Ovary (tissue), 9 donors: ENCODE data around the gene KLHL17. TPM values are rescaled to one million over a fixed set of nuclear protein-coding genes. Genes with fewer than 3 reads are reported as not detected.

Experiments
- DNase-seq, 5 donors: peaks; one replicate each; pipeline ENCODE4 v3.0.0-alpha.2; 2019 to 2020
- H3K27ac ChIP-seq, 2 donors: fragments of 200-600 bp; one replicate each; pipeline versions ENCODE4 v1.5.1 to v1.8.0; 2019 to 2022
- H3K27me3 ChIP-seq: fragments of 200-600 bp; one replicate; pipeline ENCODE4 v1.8.0; 2022
- H3K36me3 ChIP-seq: fragments of 200-600 bp; sonication (generic); one replicate; pipeline ENCODE4 v1.5.1; 2019
- H3K4me1 ChIP-seq: one replicate; pipeline ENCODE4 v1.8.1; 2013; ENCODE audit warnings: mild to moderate bottlenecking, moderate library complexity; ENCODE audit not compliant: insufficient read depth
- H3K4me3 ChIP-seq: fragments of 200-600 bp; sonication (generic); one replicate; pipeline ENCODE4 v1.5.1; 2017
- H3K9me3 ChIP-seq, 2 donors: fragments of 200-600 bp in 1 of 2; sonication (generic) in 1 of 2; one replicate each; pipeline versions ENCODE4 v1.5.1 to v1.8.1; 2013 to 2019; ENCODE audit warnings: mild to moderate bottlenecking in 1 of 2, moderate library complexity in 1 of 2
- EP300 ChIP-seq: sonication (generic); formaldehyde crosslinking; IDR thresholded peaks from one replicate; pipeline ENCODE4 v1.6.1; 2017; ENCODE audit warnings: antibody characterized with exemption
- POLR2A ChIP-seq: fragments of 450-650 bp; IDR thresholded peaks from one replicate; pipeline ENCODE4 v1.6.1; 2017; ENCODE audit warnings: antibody characterized with exemption, mild to moderate bottlenecking, moderate library complexity
- WGBS, 3 donors: extraction: QIAGEN DNeasy Blood & Tissue Kit in 1 of 3; methylation state at CpG; one replicate each; pipeline versions ENCODE4 v1.1.5 to v1.1.7; 2013 to 2017; 5-methylcytosine and 5-hydroxymethylcytosine counted together
- intact Hi-C, 4 donors: fragments of 100-400 bp; cut with DNase I; formaldehyde crosslinking; loops; one replicate each; pipeline versions ENCODE4 v1.11.0 to v1.15.1; 2022 to 2023
- polyA plus RNA-seq, 2 donors: library from polyadenylated mRNA; stranded (reverse); fragments of 200-250 nt in 1 of 2; fragments of 350-450 nt in 1 of 2; fragmentation: Illumina TruSeq in 1 of 2; extraction: RNeasy Lipid Tissue Mini Kit (QIAGEN cat#74804) in 1 of 2; gene quantifications; one replicate each; pipeline ENCODE4 v1.2.3, GENCODE V29; 2013 to 2014
- total RNA-seq, 7 donors: library from RNA; depleted of rRNA in 2 of 7; stranded (reverse); fragments of >200 nt in 2 of 7; fragmentation: NEBNext Ultra II Directional in 3 of 7; extraction: Animal tissue kit (Norgen Biotek cat#: 25700) in 3 of 7; gene quantifications; one replicate each; pipeline versions ENCODE4 v1.1.0 to v1.2.4, GENCODE V29; 2016 to 2023
- TF ChIP-seq, protein P1 (sequence below), 3 donors: fragments of 450-650 bp in 2 of 3; fragments of 200-600 bp in 1 of 3; IDR thresholded peaks; one replicate each; pipeline versions ENCODE4 v1.5.1 to v1.8.0; 2016 to 2022; ENCODE audit warnings: antibody characterized with exemption in 3 of 3, mild to moderate bottlenecking in 1 of 3
- donor health status: DM: no; HTN: no; CAD: no; lungs with moderate emphysema.
- donor health status: DM: no; HTN: no; CAD: no.
- donor health status: Bipolar disorder and iron deficiency.
- donor health status: DM: yes; HTN: yes; CAD: no.
- donor health status: DM: no; HTN: no; CAD: no.
- donor health status: DM: yes; HTN: yes; CAD: no.

The KLHL17 gene
- total and polyA plus RNA-seq, 9 donors = 0.13 to 6.7 (median 2.1) TPM

GRCh38 chr1:998995-999724 is 38.8 kb downstream of the KLHL17 start:
- TF ChIP-seq EP300 (no peak), POLR2A (no peak)
- TF ChIP-seq, protein P1, sequence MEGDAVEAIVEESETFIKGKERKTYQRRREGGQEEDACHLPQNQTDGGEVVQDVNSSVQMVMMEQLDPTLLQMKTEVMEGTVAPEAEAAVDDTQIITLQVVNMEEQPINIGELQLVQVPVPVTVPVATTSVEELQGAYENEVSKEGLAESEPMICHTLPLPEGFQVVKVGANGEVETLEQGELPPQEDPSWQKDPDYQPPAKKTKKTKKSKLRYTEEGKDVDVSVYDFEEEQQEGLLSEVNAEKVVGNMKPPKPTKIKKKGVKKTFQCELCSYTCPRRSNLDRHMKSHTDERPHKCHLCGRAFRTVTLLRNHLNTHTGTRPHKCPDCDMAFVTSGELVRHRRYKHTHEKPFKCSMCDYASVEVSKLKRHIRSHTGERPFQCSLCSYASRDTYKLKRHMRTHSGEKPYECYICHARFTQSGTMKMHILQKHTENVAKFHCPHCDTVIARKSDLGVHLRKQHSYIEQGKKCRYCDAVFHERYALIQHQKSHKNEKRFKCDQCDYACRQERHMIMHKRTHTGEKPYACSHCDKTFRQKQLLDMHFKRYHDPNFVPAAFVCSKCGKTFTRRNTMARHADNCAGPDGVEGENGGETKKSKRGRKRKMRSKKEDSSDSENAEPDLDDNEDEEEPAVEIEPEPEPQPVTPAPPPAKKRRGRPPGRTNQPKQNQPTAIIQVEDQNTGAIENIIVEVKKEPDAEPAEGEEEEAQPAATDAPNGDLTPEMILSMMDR (IDR thresholded peaks at IDR 0.05) = no peak
- peak overlapping the region; percentile 64 for H3K4me3 ChIP-seq
- H3K36me3 ChIP-seq = no peaks in the 10 kb centered on the region
- peaks cover 11% of the 10 kb centered on the region for H3K27me3 ChIP-seq
- peaks cover 9% of the 10 kb centered on the region for H3K4me1 ChIP-seq
- DNase-seq = peak in 2 of 5 donors; percentile 26 to 46
- intact Hi-C loops = no loop called here
- WGBS, 3 donors = 0% methylated on average over 37 to 86 of the region's 86 CpGs
- no peaks in the 10 kb centered on the region for H3K9me3 ChIP-seq
- peak overlapping the region; percentile 23 to 52 for H3K27ac ChIP-seq

GRCh38 chr1:999725-1000356 is 39.5 kb downstream of the KLHL17 start, which contains the start of gene HES4:
Gene HES4, minus strand, starts transcription at chr1:1000097. Its CDS starts 124 bp downstream, at chr1:999973.
- DNase-seq = peak; percentile 42 to 82 (median 73)
- H3K27me3 ChIP-seq = peaks cover 11% of the 10 kb centered on the region
- intact Hi-C loops = no loop called here
- peaks cover 9% of the 10 kb centered on the region for H3K4me1 ChIP-seq
- H3K27ac ChIP-seq = peak within 1 kb of the TSS; percentile 52 to 53
- 0 to 1% methylated on average over 56 to 95 of the region's 95 CpGs; no CpG with 5 or more reads in 1 of the 3 donors for WGBS, 3 donors
- no peaks in the 10 kb centered on the region for H3K9me3 ChIP-seq
- TF ChIP-seq EP300 = no peak
- TF ChIP-seq POLR2A = peak; percentile 58
- TF ChIP-seq, protein P1 (IDR thresholded peaks at IDR 0.05) = no peak
- no peaks in the 10 kb centered on the region for H3K36me3 ChIP-seq
- H3K4me3 ChIP-seq = peak within 1 kb of the TSS; percentile 64

DNA sequence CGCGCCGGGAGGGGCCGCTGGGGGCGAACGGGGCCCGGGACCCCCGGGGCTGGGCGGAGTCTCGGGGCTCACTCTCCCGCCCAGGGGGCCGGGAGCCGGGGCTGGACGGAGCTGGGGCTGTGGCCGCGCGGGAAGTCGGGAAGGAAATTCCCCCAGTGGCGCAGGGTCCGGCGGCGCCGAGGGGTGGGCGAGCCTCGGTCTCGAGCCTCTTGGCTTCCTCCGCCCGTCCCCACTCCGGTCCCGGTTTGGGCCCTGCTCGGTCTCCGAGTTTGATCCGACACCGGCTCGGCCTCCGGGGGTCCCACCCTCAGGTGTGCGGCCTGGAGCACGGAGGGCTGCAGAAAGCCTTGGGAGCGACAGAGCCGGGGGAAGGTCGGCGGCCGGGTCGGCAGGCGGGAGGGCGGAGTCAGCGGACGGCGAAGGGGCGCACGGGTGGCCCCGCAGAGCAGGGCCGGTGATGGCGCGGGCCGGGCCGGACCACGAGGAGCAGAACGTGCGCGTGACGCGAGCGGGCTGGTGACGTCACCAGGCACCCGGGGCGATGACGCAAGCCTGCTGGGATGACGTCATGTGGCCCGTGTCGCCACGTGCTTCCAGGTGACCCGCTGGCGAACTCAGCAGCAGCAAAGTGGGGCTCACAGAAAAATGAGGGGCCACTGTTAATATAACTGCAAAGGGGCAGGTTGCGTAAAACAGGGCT is 40.1 kb downstream of the KLHL17 start:
- peak overlapping the region; percentile 64 for H3K4me3 ChIP-seq
- peak in 4 of 5 donors; percentile 64 to 86 (median 78) for DNase-seq
- H3K36me3 ChIP-seq = no peaks in the 10 kb centered on the region
- WGBS, 3 donors = 0 to 1% (median 0%) methylated on average over 48 to 75 of the region's 75 CpGs
- TF ChIP-seq, protein P1 (IDR thresholded peaks at IDR 0.05) = peak in 1 of 3 donors; percentile 16
- TF ChIP-seq EP300 (peak; percentile 41), POLR2A (peak; percentile 10)
- H3K27me3 ChIP-seq = peaks cover 11% of the 10 kb centered on the region
- intact Hi-C loops = no loop called here
- peak overlapping the region; percentile 52 to 53 for H3K27ac ChIP-seq
- H3K9me3 ChIP-seq = no peaks in the 10 kb centered on the region
- peaks cover 9% of the 10 kb centered on the region for H3K4me1 ChIP-seq

DNA sequence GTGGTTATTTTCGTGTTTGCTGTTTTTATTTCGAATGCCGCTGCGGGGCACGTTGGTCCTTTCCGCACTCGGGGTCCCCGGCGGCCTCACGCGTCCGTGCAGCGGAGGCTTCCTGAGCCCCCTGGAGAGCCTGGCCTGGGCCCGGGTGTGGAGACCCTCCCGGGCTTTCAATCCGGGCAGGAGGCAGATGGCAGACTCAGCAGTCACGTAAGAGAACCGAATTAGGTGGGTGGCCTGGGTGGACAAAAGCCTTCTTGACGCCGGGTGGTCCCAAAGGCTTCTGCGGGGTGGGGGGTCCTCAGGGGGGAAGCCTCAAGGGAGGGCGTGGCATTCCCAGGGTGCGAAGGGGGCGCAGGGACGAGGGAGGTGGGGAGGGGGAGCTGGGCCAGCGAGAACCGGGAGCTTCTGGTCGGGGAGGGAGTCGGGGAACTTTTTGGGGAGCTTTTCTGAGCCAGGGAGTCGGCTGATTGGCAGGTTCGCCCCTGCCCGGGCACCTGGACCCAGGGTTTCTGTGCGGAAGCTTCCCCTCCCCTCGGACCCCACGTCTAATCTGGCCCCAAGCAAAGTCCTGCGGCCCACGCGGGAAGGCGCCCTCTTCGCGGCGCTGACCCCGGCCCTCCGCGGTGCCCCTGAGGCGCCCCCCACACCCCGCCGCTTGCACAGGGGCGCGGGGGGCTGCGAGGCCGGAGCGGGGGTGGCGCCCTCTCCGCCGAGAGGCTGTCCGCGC is 40.8 kb downstream of the KLHL17 start:
- Histone ChIP-seq H3K9me3 (no peaks in the 10 kb centered on the region), H3K4me1 (peaks cover 9% of the 10 kb centered on the region), H3K27ac (peak overlapping the region; percentile 10 to 52), H3K27me3 (peaks cover 11% of the 10 kb centered on the region), H3K4me3 (peak overlapping the region; percentile 64), H3K36me3 (no peaks in the 10 kb centered on the region)
- TF ChIP-seq, protein P1 (IDR thresholded peaks at IDR 0.05) = no peak
- no peak for TF ChIP-seq EP300
- TF ChIP-seq POLR2A = no peak
- intact Hi-C loops = no loop called here
- 0 to 2% (median 1%) methylated on average over 30 to 58 of the region's 58 CpGs for WGBS, 3 donors
- DNase-seq = peak in 3 of 5 donors; percentile 30 to 36 (median 32)
